ENCODE data around the gene SETD1B. TPM values are rescaled to one million over a fixed set of nuclear protein-coding genes. Genes with fewer than 3 reads are reported as not detected.

Gene SETD1B
- total RNA-seq, 1 donor from 2014 or later, result 25.9 TPM

DNA sequence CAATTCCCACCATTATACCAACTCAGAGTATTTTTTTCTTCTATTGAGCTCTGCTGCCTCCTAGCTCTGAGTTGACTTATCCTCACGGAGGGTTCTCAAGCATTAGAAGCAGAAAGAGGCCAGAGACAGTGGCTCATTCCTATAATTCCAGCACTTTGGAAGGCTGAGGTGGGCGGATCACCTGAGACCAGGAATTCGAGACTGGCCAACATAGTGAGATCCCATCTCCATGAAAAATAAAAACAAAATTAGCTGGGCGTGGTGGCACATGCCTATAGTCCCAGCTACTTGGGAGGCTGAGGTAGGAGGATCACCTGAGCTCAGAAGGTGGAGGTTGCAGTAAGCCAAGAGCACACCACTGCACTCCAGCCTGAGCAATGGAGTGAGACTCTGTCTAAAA is 33.9 kb downstream of the SETD1B start:
- Mint-ChIP-seq H3K9me3 (peaks cover 3% of the 10 kb centered on the region), H3K36me3 (ENCODE audit: low read depth) (no peaks in the 10 kb centered on the region), H3K27me3 (ENCODE audit: low read depth) (peaks cover 5% of the 10 kb centered on the region), H3K4me1 (peaks cover 18% of the 10 kb centered on the region), H3K27ac (ENCODE audit: unreplicated experiment) (no peak overlapping the region), H3K4me3 (peak overlapping the region; percentile 35)
- no peak for DNase-seq (ENCODE audit: low read depth, low spot score)
- TF ChIP-seq, protein P1, sequence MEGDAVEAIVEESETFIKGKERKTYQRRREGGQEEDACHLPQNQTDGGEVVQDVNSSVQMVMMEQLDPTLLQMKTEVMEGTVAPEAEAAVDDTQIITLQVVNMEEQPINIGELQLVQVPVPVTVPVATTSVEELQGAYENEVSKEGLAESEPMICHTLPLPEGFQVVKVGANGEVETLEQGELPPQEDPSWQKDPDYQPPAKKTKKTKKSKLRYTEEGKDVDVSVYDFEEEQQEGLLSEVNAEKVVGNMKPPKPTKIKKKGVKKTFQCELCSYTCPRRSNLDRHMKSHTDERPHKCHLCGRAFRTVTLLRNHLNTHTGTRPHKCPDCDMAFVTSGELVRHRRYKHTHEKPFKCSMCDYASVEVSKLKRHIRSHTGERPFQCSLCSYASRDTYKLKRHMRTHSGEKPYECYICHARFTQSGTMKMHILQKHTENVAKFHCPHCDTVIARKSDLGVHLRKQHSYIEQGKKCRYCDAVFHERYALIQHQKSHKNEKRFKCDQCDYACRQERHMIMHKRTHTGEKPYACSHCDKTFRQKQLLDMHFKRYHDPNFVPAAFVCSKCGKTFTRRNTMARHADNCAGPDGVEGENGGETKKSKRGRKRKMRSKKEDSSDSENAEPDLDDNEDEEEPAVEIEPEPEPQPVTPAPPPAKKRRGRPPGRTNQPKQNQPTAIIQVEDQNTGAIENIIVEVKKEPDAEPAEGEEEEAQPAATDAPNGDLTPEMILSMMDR (conservative IDR thresholded peaks at IDR 0.05), result no peak

DNA sequence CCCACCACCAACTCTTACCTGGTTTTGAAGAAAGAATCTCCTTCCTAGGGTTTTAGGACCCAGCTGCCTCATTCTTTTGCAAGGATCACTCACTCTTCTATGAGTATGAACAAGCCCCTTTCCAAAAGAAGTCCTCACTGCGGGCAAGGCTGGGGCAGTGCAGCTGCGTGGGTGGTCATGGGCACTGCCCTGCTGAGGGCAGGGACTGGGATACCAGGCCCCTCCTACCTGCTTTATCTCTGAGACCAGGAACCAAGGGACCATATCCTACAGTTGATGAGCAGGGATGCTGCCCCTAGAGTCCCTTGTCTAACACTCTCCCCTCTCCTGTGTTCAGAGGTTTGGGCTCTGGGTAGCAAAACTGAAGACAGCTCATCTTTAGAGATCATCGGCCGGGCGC is 34.3 kb downstream of the SETD1B start:
- no peak overlapping the region for H3K27ac Mint-ChIP-seq (ENCODE audit: unreplicated experiment)
- peak overlapping the region; percentile 12 for H3K4me3 Mint-ChIP-seq
- H3K36me3 Mint-ChIP-seq (ENCODE audit: low read depth), result no peaks in the 10 kb centered on the region
- peaks cover 19% of the 10 kb centered on the region for H3K4me1 Mint-ChIP-seq
- DNase-seq (ENCODE audit: low read depth, low spot score), result no peak
- TF ChIP-seq, protein P1 (conservative IDR thresholded peaks at IDR 0.05), result no peak
- peaks cover 3% of the 10 kb centered on the region for H3K9me3 Mint-ChIP-seq
- H3K27me3 Mint-ChIP-seq (ENCODE audit: low read depth), result peaks cover 5% of the 10 kb centered on the region

DNA sequence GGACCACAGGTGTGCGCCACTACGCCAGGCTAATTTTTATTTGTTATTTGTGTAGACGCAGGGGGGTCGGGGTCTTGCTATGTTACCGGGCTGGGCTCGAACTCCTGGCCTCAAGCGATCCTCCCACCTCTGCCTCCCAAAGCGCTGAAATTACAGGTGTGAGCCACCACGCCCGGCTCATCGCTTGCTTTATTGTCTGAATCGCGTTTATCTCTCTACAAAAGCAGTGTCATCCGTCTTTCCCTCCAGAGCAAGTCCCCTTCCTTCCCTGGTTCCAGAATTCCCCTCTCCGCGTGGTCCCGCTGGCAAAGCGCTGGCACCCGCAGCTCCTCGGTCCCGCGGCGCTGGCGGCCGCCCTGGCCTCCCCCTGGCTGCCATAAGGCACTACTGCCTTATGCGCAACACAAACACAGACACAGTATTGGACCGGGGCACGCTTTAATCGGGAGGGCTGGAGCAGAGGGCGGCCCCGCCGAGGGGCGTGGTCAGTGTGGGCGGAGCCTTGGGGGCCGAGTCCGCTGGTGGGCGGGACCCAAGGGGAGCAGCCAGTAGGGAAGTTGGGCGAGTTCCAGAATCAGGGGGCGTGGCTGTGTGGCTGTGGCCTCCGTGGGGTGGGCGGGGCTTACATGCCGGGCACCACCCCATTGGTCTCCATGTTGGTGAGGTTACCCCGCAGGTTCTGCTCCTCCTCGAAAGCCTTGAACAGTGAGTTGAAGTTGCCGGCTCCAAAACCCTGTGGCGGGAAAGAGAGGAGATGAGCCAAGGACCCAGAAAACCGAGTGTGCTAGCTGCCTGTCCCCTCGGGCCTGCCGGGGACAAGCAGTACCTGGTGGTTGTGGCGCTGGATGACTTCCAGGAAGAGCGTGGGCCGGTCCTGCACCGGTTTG is 35.5 kb downstream of the SETD1B start:
- H3K4me3 Mint-ChIP-seq, result peak overlapping the region; percentile 97
- TF ChIP-seq, protein P1 (conservative IDR thresholded peaks at IDR 0.05), result peak; percentile 52
- H3K27me3 Mint-ChIP-seq (ENCODE audit: low read depth), result peaks cover 5% of the 10 kb centered on the region
- no peaks in the 10 kb centered on the region for H3K36me3 Mint-ChIP-seq (ENCODE audit: low read depth)
- peak; percentile 100 for DNase-seq (ENCODE audit: low read depth, low spot score)
- H3K4me1 Mint-ChIP-seq, result peaks cover 25% of the 10 kb centered on the region
- peak overlapping the region; percentile 96 for H3K27ac Mint-ChIP-seq (ENCODE audit: unreplicated experiment)
- H3K9me3 Mint-ChIP-seq, result peaks cover 3% of the 10 kb centered on the region

DNA sequence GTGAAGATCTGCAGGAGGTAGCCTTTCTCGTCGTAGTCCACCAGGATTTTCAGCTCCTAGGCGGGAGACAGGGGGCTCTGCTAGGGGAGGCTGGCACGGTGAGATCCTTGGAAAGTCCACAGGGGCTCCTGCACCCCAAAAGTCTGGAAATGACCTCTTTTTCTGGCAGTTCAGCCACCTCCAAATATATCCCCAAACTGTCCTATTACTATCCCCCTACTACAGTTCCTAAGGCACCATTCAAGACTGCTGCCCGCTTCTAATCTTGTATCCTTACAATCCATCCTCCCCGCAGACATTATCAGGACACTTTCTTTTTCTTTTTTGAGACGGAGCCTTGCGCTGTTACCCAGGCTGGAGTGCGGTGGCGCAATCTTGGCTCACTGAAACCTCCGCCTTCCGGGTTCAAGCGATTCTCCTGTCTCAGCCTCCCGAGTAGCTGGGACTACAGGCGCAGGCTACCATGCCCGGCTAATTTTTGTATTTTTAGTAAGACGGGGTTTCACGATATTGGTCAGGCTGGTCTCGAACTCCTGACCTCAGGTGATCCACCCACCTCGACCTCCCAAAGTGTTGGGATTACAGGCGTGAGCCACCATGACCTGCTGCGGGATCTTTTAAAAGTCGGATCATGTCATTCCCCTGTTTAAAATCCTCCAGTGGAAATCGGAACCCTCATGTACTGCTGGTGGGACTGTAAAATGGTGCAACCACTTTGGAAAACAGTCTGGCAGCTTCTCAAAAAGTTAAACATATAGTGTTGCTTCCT is 36.4 kb downstream of the SETD1B start:
- peaks cover 25% of the 10 kb centered on the region for H3K4me1 Mint-ChIP-seq
- H3K36me3 Mint-ChIP-seq (ENCODE audit: low read depth), result no peaks in the 10 kb centered on the region
- H3K4me3 Mint-ChIP-seq, result peak overlapping the region; percentile 97
- DNase-seq (ENCODE audit: low read depth, low spot score), result no peak
- peaks cover 3% of the 10 kb centered on the region for H3K9me3 Mint-ChIP-seq
- peak overlapping the region; percentile 96 for H3K27ac Mint-ChIP-seq (ENCODE audit: unreplicated experiment)
- H3K27me3 Mint-ChIP-seq (ENCODE audit: low read depth), result peaks cover 5% of the 10 kb centered on the region
- TF ChIP-seq, protein P1 (conservative IDR thresholded peaks at IDR 0.05), result no peak

DNA sequence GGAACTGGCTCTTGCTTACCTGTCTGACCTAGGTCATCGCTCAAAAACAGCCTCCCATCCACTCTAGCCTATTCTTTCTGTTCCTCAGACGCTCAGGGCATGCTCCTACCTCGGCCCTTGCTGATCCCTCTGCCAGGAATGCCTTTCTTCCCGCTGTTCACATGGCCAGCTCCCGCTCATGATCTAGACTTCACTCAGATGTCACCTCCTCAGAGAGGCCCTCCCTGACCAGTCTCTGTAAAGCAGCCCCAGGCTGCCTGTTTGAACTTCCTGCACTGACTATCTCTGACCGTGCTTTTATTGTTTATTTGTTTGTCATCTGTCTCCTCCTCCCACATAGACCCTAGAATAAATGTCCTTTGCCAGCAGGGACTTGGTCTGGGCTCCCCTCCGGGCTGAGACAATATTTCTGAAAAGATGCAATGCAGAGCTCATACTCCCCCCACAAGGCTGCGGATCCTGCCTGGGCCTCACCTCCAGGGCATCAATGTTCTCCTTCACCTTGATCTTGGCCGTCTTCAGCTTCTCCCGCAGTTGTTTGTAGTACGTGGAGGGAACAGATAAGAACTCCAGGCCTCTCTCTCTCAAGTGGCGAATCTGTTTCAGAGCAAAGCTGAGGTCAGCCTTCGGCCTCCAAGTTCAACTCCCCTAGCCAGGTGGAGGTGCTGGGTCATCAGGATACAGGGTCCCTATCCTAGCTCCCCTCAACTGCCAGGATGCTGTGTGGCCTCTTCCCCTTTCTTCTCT is 39.6 kb downstream of the SETD1B start:
- peak overlapping the region; percentile 7 for H3K27ac Mint-ChIP-seq (ENCODE audit: unreplicated experiment)
- DNase-seq (ENCODE audit: low read depth, low spot score), result no peak
- peaks cover 25% of the 10 kb centered on the region for H3K4me1 Mint-ChIP-seq
- peaks cover 3% of the 10 kb centered on the region for H3K9me3 Mint-ChIP-seq
- TF ChIP-seq, protein P1 (conservative IDR thresholded peaks at IDR 0.05), result no peak
- H3K36me3 Mint-ChIP-seq (ENCODE audit: low read depth), result no peaks in the 10 kb centered on the region
- H3K4me3 Mint-ChIP-seq, result peak overlapping the region; percentile 0
- peaks cover 2% of the 10 kb centered on the region for H3K27me3 Mint-ChIP-seq (ENCODE audit: low read depth)

Data from neural crest cell (in vitro differentiated cells).